Measurements from ENCODE around the gene DYRK3.

Gene DYRK3

GRCh38 chr1:206658264-206658980, 23.1 kb downstream of the DYRK3 start:
- TF ChIP-seq CTCF (IDR thresholded peaks at IDR 0.05; ENCODE audit: unreplicated experiment in 3 of 3): peak; percentile 52 to 71 (median 62)
- no peaks in the 10 kb centered on the region for H3K9me3 Mint-ChIP-seq
- H3K4me3 Mint-ChIP-seq: peak overlapping the region in 1 of 3 experiments; percentile 21
- H3K27ac Mint-ChIP-seq: peak overlapping the region; percentile 38 to 52 (median 39)
- H3K36me3 Mint-ChIP-seq (ENCODE audit: low read depth): no peaks in the 10 kb centered on the region
- peaks cover 66% of the 10 kb centered on the region for H3K4me1 Mint-ChIP-seq
- peaks cover 42% of the 10 kb centered on the region for H3K27me3 Mint-ChIP-seq (ENCODE audit: low read depth)

- Mint-ChIP-seq H3K36me3 (ENCODE audit: low read depth) (no peaks in the 10 kb centered on the region), H3K27ac (peak overlapping the region; percentile 38 to 52 (median 39))
- no peak for TF ChIP-seq CTCF (IDR thresholded peaks at IDR 0.05; ENCODE audit: unreplicated experiment in 3 of 3)
These were observed 23.6 kb downstream of the DYRK3 start for GRCh38 chr1:206658981-206659273.

GRCh38 chr1:206660136-206660535, 24.8 kb downstream of the DYRK3 start:
- Mint-ChIP-seq H3K4me1 (peaks cover 73% of the 10 kb centered on the region), H3K27ac (peak overlapping the region in 1 of 3 experiments; percentile 52), H3K36me3 (ENCODE audit: low read depth) (no peaks in the 10 kb centered on the region), H3K4me3 (peak overlapping the region in 1 of 3 experiments; percentile 41), H3K27me3 (ENCODE audit: low read depth) (peaks cover 55% of the 10 kb centered on the region), H3K9me3 (no peaks in the 10 kb centered on the region)
- TF ChIP-seq CTCF (IDR thresholded peaks at IDR 0.05; ENCODE audit: unreplicated experiment in 3 of 3): no peak

More at GRCh38 chr1:206658981-206659273, 23.6 kb downstream of the DYRK3 start:
- Mint-ChIP-seq H3K4me3 (peak overlapping the region in 1 of 3 experiments; percentile 14), H3K9me3 (no peaks in the 10 kb centered on the region), H3K27me3 (ENCODE audit: low read depth) (peaks cover 47% of the 10 kb centered on the region), H3K4me1 (peaks cover 71% of the 10 kb centered on the region)

GRCh38 chr1:206661161-206661820, 26.0 kb downstream of the DYRK3 start:
- Mint-ChIP-seq H3K27me3 (ENCODE audit: low read depth) (peaks cover 61% of the 10 kb centered on the region), H3K4me3 (no peak overlapping the region), H3K36me3 (ENCODE audit: low read depth) (no peaks in the 10 kb centered on the region), H3K4me1 (peaks cover 78% of the 10 kb centered on the region), H3K9me3 (no peaks in the 10 kb centered on the region), H3K27ac (no peak overlapping the region)
- no peak for TF ChIP-seq CTCF (IDR thresholded peaks at IDR 0.05; ENCODE audit: unreplicated experiment in 3 of 3)

GRCh38 chr1:206662396-206663092, 27.2 kb downstream of the DYRK3 start:
- Mint-ChIP-seq H3K4me1 (peaks cover 76% of the 10 kb centered on the region), H3K4me3 (peak overlapping the region in 1 of 3 experiments; percentile 7), H3K9me3 (no peaks in the 10 kb centered on the region), H3K36me3 (ENCODE audit: low read depth) (no peaks in the 10 kb centered on the region), H3K27me3 (ENCODE audit: low read depth) (peaks cover 59% of the 10 kb centered on the region), H3K27ac (no peak overlapping the region)
- no peak for TF ChIP-seq CTCF (IDR thresholded peaks at IDR 0.05; ENCODE audit: unreplicated experiment in 3 of 3)

Data from nephron (organoid).